ENCODE measurements around the gene CFAP299. TPM values are rescaled to one million over a fixed set of nuclear protein-coding genes. Genes with fewer than 3 reads are reported as not detected.

CFAP299 gene
- total and polyA plus RNA-seq, 9 of the 15 experiments (the other 6 are each of a cell fraction or from before 2014, with no cell fraction given), result 0.09 to 3.0 (median 0.76) TPM

- TF ChIP-seq, protein P1, sequence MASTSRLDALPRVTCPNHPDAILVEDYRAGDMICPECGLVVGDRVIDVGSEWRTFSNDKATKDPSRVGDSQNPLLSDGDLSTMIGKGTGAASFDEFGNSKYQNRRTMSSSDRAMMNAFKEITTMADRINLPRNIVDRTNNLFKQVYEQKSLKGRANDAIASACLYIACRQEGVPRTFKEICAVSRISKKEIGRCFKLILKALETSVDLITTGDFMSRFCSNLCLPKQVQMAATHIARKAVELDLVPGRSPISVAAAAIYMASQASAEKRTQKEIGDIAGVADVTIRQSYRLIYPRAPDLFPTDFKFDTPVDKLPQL (IDR thresholded peaks at IDR 0.05; ENCODE audit: extremely low read depth, insufficient read length), result no peak
- TF ChIP-seq BCOR (IDR thresholded peaks at IDR 0.05) (no peak), ZNF707 (CRISPR knock-in tag; conservative IDR thresholded peaks at IDR 0.05) (no peak), RFX1 (IDR thresholded peaks at IDR 0.05) (peak; percentile 62), MAFG (tag; conservative IDR thresholded peaks at IDR 0.05) (peak; percentile 84), SAFB2 (IDR thresholded peaks at IDR 0.05; ENCODE audit: borderline replicate concordance, low read depth, low read length, severe bottlenecking) (no peak), IRF9 (tag; IDR thresholded peaks at IDR 0.05) (no peak), POU5F1 (IDR thresholded peaks at IDR 0.05; ENCODE audit: borderline replicate concordance, low read depth, low read length, partially characterized antibody) (no peak), MYNN (IDR thresholded peaks at IDR 0.05) (peak; percentile 99), MYNN (CRISPR knock-in tag; IDR thresholded peaks at IDR 0.05) (peak; percentile 91), SIN3B (IDR thresholded peaks at IDR 0.05; ENCODE audit: low read depth) (no peak), ZNF316 (IDR thresholded peaks at IDR 0.05) (peak; percentile 87), MAFF (IDR thresholded peaks at IDR 0.05; ENCODE audit: low read length) (peak; percentile 81)
- TF ChIP-seq, protein P2, sequence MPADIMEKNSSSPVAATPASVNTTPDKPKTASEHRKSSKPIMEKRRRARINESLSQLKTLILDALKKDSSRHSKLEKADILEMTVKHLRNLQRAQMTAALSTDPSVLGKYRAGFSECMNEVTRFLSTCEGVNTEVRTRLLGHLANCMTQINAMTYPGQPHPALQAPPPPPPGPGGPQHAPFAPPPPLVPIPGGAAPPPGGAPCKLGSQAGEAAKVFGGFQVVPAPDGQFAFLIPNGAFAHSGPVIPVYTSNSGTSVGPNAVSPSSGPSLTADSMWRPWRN (IDR thresholded peaks at IDR 0.05; ENCODE audit: low read depth), result no peak
- TF ChIP-seq, protein P3, sequence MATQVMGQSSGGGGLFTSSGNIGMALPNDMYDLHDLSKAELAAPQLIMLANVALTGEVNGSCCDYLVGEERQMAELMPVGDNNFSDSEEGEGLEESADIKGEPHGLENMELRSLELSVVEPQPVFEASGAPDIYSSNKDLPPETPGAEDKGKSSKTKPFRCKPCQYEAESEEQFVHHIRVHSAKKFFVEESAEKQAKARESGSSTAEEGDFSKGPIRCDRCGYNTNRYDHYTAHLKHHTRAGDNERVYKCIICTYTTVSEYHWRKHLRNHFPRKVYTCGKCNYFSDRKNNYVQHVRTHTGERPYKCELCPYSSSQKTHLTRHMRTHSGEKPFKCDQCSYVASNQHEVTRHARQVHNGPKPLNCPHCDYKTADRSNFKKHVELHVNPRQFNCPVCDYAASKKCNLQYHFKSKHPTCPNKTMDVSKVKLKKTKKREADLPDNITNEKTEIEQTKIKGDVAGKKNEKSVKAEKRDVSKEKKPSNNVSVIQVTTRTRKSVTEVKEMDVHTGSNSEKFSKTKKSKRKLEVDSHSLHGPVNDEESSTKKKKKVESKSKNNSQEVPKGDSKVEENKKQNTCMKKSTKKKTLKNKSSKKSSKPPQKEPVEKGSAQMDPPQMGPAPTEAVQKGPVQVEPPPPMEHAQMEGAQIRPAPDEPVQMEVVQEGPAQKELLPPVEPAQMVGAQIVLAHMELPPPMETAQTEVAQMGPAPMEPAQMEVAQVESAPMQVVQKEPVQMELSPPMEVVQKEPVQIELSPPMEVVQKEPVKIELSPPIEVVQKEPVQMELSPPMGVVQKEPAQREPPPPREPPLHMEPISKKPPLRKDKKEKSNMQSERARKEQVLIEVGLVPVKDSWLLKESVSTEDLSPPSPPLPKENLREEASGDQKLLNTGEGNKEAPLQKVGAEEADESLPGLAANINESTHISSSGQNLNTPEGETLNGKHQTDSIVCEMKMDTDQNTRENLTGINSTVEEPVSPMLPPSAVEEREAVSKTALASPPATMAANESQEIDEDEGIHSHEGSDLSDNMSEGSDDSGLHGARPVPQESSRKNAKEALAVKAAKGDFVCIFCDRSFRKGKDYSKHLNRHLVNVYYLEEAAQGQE (IDR thresholded peaks at IDR 0.05; ENCODE audit: borderline replicate concordance), result no peak
- TF ChIP-seq, protein P3 (CRISPR knock-in tag; IDR thresholded peaks at IDR 0.05; ENCODE audit: low read depth), result no peak
Measured at GRCh38 chr4:80434238-80434637, 98.7 kb downstream of the CFAP299 start (continued).

Data from K562 (cell line).